ENCODE measurements around the gene SEMA5A. TPM values are rescaled to one million over a fixed set of nuclear protein-coding genes. Genes with fewer than 3 reads are reported as not detected.

Gene SEMA5A
- total and polyA plus RNA-seq, 2 of the 13 experiments (the other 11 are each of a cell fraction or from before 2014, with no cell fraction given) = 0.01 TPM; not detected in 1

- Histone ChIP-seq H3K4me1 (ENCODE audit: insufficient read depth, low read length) (no peaks in the 10 kb centered on the region), H3K4me3 (replicated peaks in 1 of 3; ENCODE audit: insufficient read depth in 1 of 3, low read depth in 2 of 3, low read length in 3 of 3) (no peak overlapping the region), H3K4me2 (ENCODE audit: low read depth, low read length) (no peak overlapping the region), H4K20me1 (ENCODE audit: insufficient read depth, low read length) (no peaks in the 10 kb centered on the region), H3K36me3 (replicated peaks in 1 of 2; ENCODE audit: control insufficient read depth in 1 of 2, insufficient read depth in 2 of 2, low read length in 2 of 2) (no peaks in the 10 kb centered on the region), H3K27me3 (ENCODE audit: control insufficient read depth in 1 of 2, insufficient read depth in 2 of 2, low read length in 2 of 2) (no peaks in the 10 kb centered on the region), H2AFZ (ENCODE audit: low read length) (no peak overlapping the region), H3K9ac (ENCODE audit: insufficient read depth, low read depth, low read length) (no peak overlapping the region), H3K79me2 (ENCODE audit: insufficient read depth, low read length) (no peaks in the 10 kb centered on the region), H3K9me3 (ENCODE audit: low read length) (peaks cover 11% of the 10 kb centered on the region), H3K27ac (ENCODE audit: extremely low read length, insufficient read depth, low read length) (no peak overlapping the region)
- FAIRE-seq (no peak), ATAC-seq (no peak), DNase-seq (ENCODE audit: low spot score) (no peak)
- TF ChIP-seq ZNF75D (CRISPR knock-in tag; IDR thresholded peaks at IDR 0.05; ENCODE audit: borderline replicate concordance) = no peak
- TF ChIP-seq ASH2L (IDR thresholded peaks at IDR 0.05; ENCODE audit: insufficient read length, low read depth, low read length) = no peak
- no peak for TF ChIP-seq MYPOP (CRISPR knock-in tag; IDR thresholded peaks at IDR 0.05)
- TF ChIP-seq SP5 (CRISPR knock-in tag; IDR thresholded peaks at IDR 0.05; ENCODE audit: borderline replicate concordance, low read depth) = no peak
- TF ChIP-seq ZNF335 (CRISPR knock-in tag; IDR thresholded peaks at IDR 0.05) = no peak
- no peak for TF ChIP-seq ZNF891 (CRISPR knock-in tag; IDR thresholded peaks at IDR 0.05)
- TF ChIP-seq PBX3 (CRISPR knock-in tag; IDR thresholded peaks at IDR 0.05; ENCODE audit: borderline replicate concordance) = no peak
- TF ChIP-seq ZNF33B (CRISPR knock-in tag; IDR thresholded peaks at IDR 0.05) = no peak
- CTCF ChIA-PET (ENCODE audit: low intra/inter-chr PET ratio, low total read pairs) = no interaction called here
- intact Hi-C loops (cut with micrococcal nuclease; ENCODE audit: unreplicated experiment) = no loop called here
- WGBS (ENCODE audit: low lambda C conversion rate) = 31% methylated on average over 3 of the region's 3 CpGs
- BruUV-seq (replicated peaks) = no TSS peak
- in situ Hi-C loops (cut with HindIII; ENCODE audit: extremely low pct_ligation_motif_present, low pct_unique_long_range_greater_than_20kb) = no loop called here
- POLR2A ChIA-PET = no interaction called here
These were observed 91.4 kb downstream of the SEMA5A start for GRCh38 chr5:9454491-9454890.
